RWPE1 (cell line): Measurements from ENCODE around the gene TSPO2.

Experiments used
- CTCF ChIA-PET: fragments of 350-600 bp; sonication (Branson Sonifier 250); formaldehyde crosslinking; extraction: SDS; loops from one replicate; lab custom pipeline; 2021; lab: Yijun Ruan, JAX
- POLR2A ChIA-PET: fragments of 400-600 bp; formaldehyde crosslinking; extraction: SDS; loops from one replicate; lab custom pipeline; 2020; ENCODE audit warnings: antibody characterized with exemption; ENCODE audit not compliant: low non-redundant PET; lab: Yijun Ruan, JAX
- DNase-seq: peaks from one replicate; pipeline ENCODE4 v3.0.0; 2012; ENCODE audit warnings: low spot score
- H3K27ac ChIP-seq: fragments of 450-650 bp; 2 replicates; pipeline ENCODE4 v1.5.1; 2017
- CTCF ChIP-seq: fragments of 450-650 bp; conservative IDR thresholded peaks from 2 replicates; pipeline ENCODE4 v1.5.1; 2017; ENCODE audit warnings: low read depth, mild to moderate bottlenecking

TSPO2 gene

GRCh38 chr6:41054511-41054910 lies 12.2 kb downstream of the TSPO2 start:
- no peak for TF ChIP-seq CTCF
- ChIA-PET CTCF (no interaction called here), POLR2A (no interaction called here)
- no peak for DNase-seq
- H3K27ac ChIP-seq = no peak overlapping the region

GRCh38 chr6:41055149-41055548 lies 12.9 kb downstream of the TSPO2 start:
- ChIA-PET CTCF (interaction anchor here (0.6 to 0.7 kb wide), 2 partner anchors 202 to 1493 kb away, joined by 3 read pairs; no protein-coding TSS in a partner anchor), POLR2A (no interaction called here)
- TF ChIP-seq CTCF = no peak
- no peak overlapping the region for H3K27ac ChIP-seq
- no peak for DNase-seq

- no peak overlapping the region for H3K27ac ChIP-seq
- DNase-seq = no peak
- CTCF ChIA-PET = interaction anchor here (0.6 kb wide), 1 partner anchor 521 kb away, joined by 3 read pairs; no protein-coding TSS in a partner anchor
- no peak for TF ChIP-seq CTCF
- POLR2A ChIA-PET = no interaction called here
Measured at GRCh38 chr6:41056768-41057490, 14.7 kb downstream of the TSPO2 start.

GRCh38 chr6:41058783-41059181 lies 16.5 kb downstream of the TSPO2 start:
- POLR2A ChIA-PET = no interaction called here
- H3K27ac ChIP-seq = no peak overlapping the region
- CTCF ChIA-PET = interaction anchor here (0.7 kb wide), 2 partner anchors 10 to 279 kb away, joined by 3 read pairs; no protein-coding TSS in a partner anchor
- TF ChIP-seq CTCF = no peak
- no peak for DNase-seq

- POLR2A ChIA-PET = no interaction called here
- H3K27ac ChIP-seq = no peak overlapping the region
- peak; percentile 20 for DNase-seq
- no peak for TF ChIP-seq CTCF
- CTCF ChIA-PET = no interaction called here
Measured at GRCh38 chr6:41059556-41059955, 17.3 kb downstream of the TSPO2 start.

- TF ChIP-seq CTCF = no peak
- POLR2A ChIA-PET = no interaction called here
- CTCF ChIA-PET = no interaction called here
Measured at GRCh38 chr6:41061196-41061726, 19.0 kb downstream of the TSPO2 start.

More at GRCh38 chr6:41061196-41061726, 19.0 kb downstream of the TSPO2 start:
- DNase-seq = no peak
- no peak overlapping the region for H3K27ac ChIP-seq
